GM12878 (cell line): ENCODE results near the gene USP10. TPM values are rescaled to one million over a fixed set of nuclear protein-coding genes. Genes with fewer than 3 reads are reported as not detected.

Experiments
- ATAC-seq: fragments of 200-7000 bp; cut with Tn5 transposase; 3 replicates; pipeline ENCODE4 v1.9.1; 2020; ENCODE audit warnings: mild to moderate bottlenecking, moderate library complexity
- BruUV-seq: library from RNA; stranded (reverse); fragments of 400-500 nt; replicated peaks from 2 replicates; lab custom pipeline; 2021; lab: Mats Ljungman, UMichigan
- CTCF ChIA-PET: fragments of 300-600 bp; sonication (Branson Sonifier 250); formaldehyde crosslinking; extraction: SDS; loops from one replicate; lab custom pipeline; 2021; ENCODE audit warnings: inconsistent platforms; lab: Yijun Ruan, JAX
- POLR2A ChIA-PET: fragments of 350-600 bp; formaldehyde crosslinking; extraction: SDS; loops from one replicate; lab custom pipeline; 2021; ENCODE audit warnings: inconsistent platforms; lab: Charles Lee
- RAD21 ChIA-PET: fragments of 300-600 bp; sonication (Branson Sonifier 250); formaldehyde crosslinking; loops from one replicate; lab custom pipeline; 2023; ENCODE audit warnings: antibody characterized with exemption; ENCODE audit not compliant: unreplicated experiment; lab: Charles Lee
- SMC1A ChIA-PET: fragments of 300-600 bp; sonication (Branson Sonifier 250); formaldehyde crosslinking; loops from one replicate; lab custom pipeline; 2023; ENCODE audit not compliant: unreplicated experiment, uncharacterized antibody; lab: Charles Lee
- DNase-seq: peaks from one replicate; pipeline ENCODE4 v3.0.0-alpha.2; 2011; ENCODE audit warnings: low read depth, low spot score
- FAIRE-seq: peaks from 3 replicates; lab custom pipeline; 2011; peaks lifted over from hg19 to GRCh38; lab: Jason Lieb, UNC
- H2AFZ ChIP-seq: 2 replicates; pipeline ENCODE4 v1.6.0; 2011; ENCODE audit warnings: low read depth, low read length, control low read depth; ENCODE audit not compliant: control insufficient read depth
- H3K27ac ChIP-seq: 2 replicates; pipeline ENCODE4 v1.5.1; 2011; ENCODE audit warnings: control low read depth; ENCODE audit not compliant: control insufficient read depth, insufficient read depth
- H3K27me3 ChIP-seq, 2 experiments: replicated peaks in 1 of 2; 2 replicates each; pipeline versions ENCODE4 v1.6.0 to v1.6.1; 2011; ENCODE audit warnings: low read length in 1 of 2; ENCODE audit not compliant: control insufficient read depth in 2 of 2, insufficient read depth in 2 of 2
- H3K36me3 ChIP-seq, 2 experiments: 2 replicates each; pipeline ENCODE4 v1.5.1; 2011; ENCODE audit warnings: low read length in 1 of 2; ENCODE audit not compliant: control insufficient read depth in 2 of 2, insufficient read depth in 2 of 2
- H3K4me1 ChIP-seq: 2 replicates; pipeline ENCODE4 v1.6.1; 2011; ENCODE audit warnings: mild to moderate bottlenecking, low read length, moderate library complexity, mixed read lengths; ENCODE audit not compliant: control insufficient read depth, insufficient read depth
- H3K4me2 ChIP-seq: 2 replicates; pipeline ENCODE4 v1.6.0; 2011; ENCODE audit warnings: control low read depth; ENCODE audit not compliant: control insufficient read depth, insufficient read depth
- H3K4me3 ChIP-seq: fragments of 200-600 bp; sonication (generic); 2 replicates; pipeline ENCODE4 v1.5.1; 2016
- H3K79me2 ChIP-seq: 2 replicates; pipeline ENCODE4 v1.6.0; 2011; ENCODE audit warnings: low read length; ENCODE audit not compliant: control insufficient read depth, insufficient read depth
- H3K9ac ChIP-seq: 2 replicates; pipeline ENCODE4 v1.8.0; 2011; ENCODE audit warnings: low read length, control low read depth, mixed read lengths; ENCODE audit not compliant: control insufficient read depth, insufficient read depth
- H3K9me3 ChIP-seq: replicated peaks from 3 replicates; pipeline ENCODE4 v1.5.1; 2011; ENCODE audit warnings: mild to moderate bottlenecking, low read length; ENCODE audit not compliant: control insufficient read depth, insufficient read depth
- H4K20me1 ChIP-seq: 2 replicates; pipeline ENCODE4 v1.6.0; 2011; ENCODE audit not compliant: control insufficient read depth, insufficient read depth
- DPF2 ChIP-seq: fragments of 450-650 bp; IDR thresholded peaks from 2 replicates; pipeline ENCODE4 v1.6.1; 2017; ENCODE audit warnings: mild to moderate bottlenecking
- KDM1A ChIP-seq: fragments of 200-600 bp; sonication (generic); IDR thresholded peaks from 2 replicates; pipeline ENCODE4 v1.6.1; 2016; ENCODE audit warnings: borderline replicate concordance
- MLLT1 ChIP-seq: fragments of 450-650 bp; IDR thresholded peaks from 2 replicates; pipeline ENCODE4 v1.6.1; 2016; ENCODE audit warnings: mild to moderate bottlenecking
- SKIL ChIP-seq: fragments of 450-650 bp; IDR thresholded peaks from 2 replicates; pipeline ENCODE4 v1.6.1; 2017; ENCODE audit warnings: mild to moderate bottlenecking, low read depth, inconsistent platforms; ENCODE audit not compliant: poor library complexity, severe bottlenecking
- SPI1 ChIP-seq: IDR thresholded peaks from 2 replicates; pipeline ENCODE4 v1.6.1; 2011; ENCODE audit warnings: low read depth, mild to moderate bottlenecking, low read length, moderate library complexity, borderline replicate concordance; ENCODE audit not compliant: insufficient read depth
- ZNF622 ChIP-seq: fragments of 450-650 bp; IDR thresholded peaks from 2 replicates; pipeline ENCODE4 v1.6.1; 2017; ENCODE audit warnings: mild to moderate bottlenecking, inconsistent platforms
- ZNF687 ChIP-seq: fragments of 450-650 bp; IDR thresholded peaks from 2 replicates; pipeline ENCODE4 v1.6.1; 2017; ENCODE audit warnings: mild to moderate bottlenecking, moderate library complexity
- WGBS: methylation state at CpG from one replicate; pipeline ENCODE4 v1.1.6; 2016; ENCODE audit warnings: low lambda C conversion rate; ENCODE audit not compliant: insufficient replicate concordance, insufficient coverage; ENCODE audit errors: missing lambda C conversion rate; 5-methylcytosine and 5-hydroxymethylcytosine counted together
- in situ Hi-C: fragments of 300-500 bp; cut with MboI; formaldehyde crosslinking; loops from 9 replicates; pipeline ENCODE4 v1.14.3; 2018; ENCODE audit warnings: mixed read lengths
- intact Hi-C: fragments of 100-400 bp; cut with micrococcal nuclease; formaldehyde crosslinking; loops from one replicate; pipeline ENCODE4 v1.14.2; 2022; ENCODE audit not compliant: unreplicated experiment
- polyA plus RNA-seq, 11 experiments: library from polyadenylated mRNA; depleted of rRNA in 4 of 11; unstranded in 6 of 11; stranded (reverse) in 5 of 11; fragments of >200 nt; fragmentation: Nextera tagmentation in 4 of 11; fragmentation: Illumina TruSeq in 1 of 11; extraction: Ambion mirVana in 4 of 11; extraction: Trizol in 1 of 11; gene quantifications; 1 replicate in 1 of 11; 2 replicates in 10 of 11; pipeline versions ENCODE4 v1.2.1 to v1.2.3, GENCODE V29; 2011 to 2016; ENCODE audit warnings: inconsistent platforms in 2 of 11, missing spikeins in 2 of 11, low read depth in 1 of 11
- total RNA-seq, 4 experiments: library from RNA; depleted of rRNA in 3 of 4; stranded (reverse); fragments of >200 nt in 3 of 4; fragmentation: Illumina TruSeq in 1 of 4; extraction: Trizol in 1 of 4; gene quantifications; 2 replicates each; pipeline versions ENCODE4 v1.2.1 to v1.2.3, GENCODE V29; 2013 to 2021

Gene USP10
- total and polyA plus RNA-seq, 10 of the 15 experiments (the other 5 are each of a cell fraction or from before 2014, with no cell fraction given) = 46.1 to 160 (median 105) TPM

GRCh38 chr16:84794626-84795025 is 94.8 kb downstream of the USP10 start (continued):
- TF ChIP-seq ZNF687 (no peak), KDM1A (no peak)

- RAD21 ChIA-PET = no interaction called here
- FAIRE-seq = no peak
- Histone ChIP-seq H2AFZ (no peak overlapping the region), H3K27me3 (no peaks in the 10 kb centered on the region), H3K9me3 (no peaks in the 10 kb centered on the region), H3K4me2 (no peak overlapping the region), H3K9ac (no peak overlapping the region), H3K4me1 (no peaks in the 10 kb centered on the region), H4K20me1 (no peaks in the 10 kb centered on the region), H3K27ac (no peak overlapping the region), H3K4me3 (no peak overlapping the region), H3K36me3 (no peaks in the 10 kb centered on the region), H3K79me2 (no peaks in the 10 kb centered on the region)
- CTCF ChIA-PET = no interaction called here
- no TSS peak for BruUV-seq
- no peak for ATAC-seq
- no peak for TF ChIP-seq ZNF622
- TF ChIP-seq DPF2 = no peak
- TF ChIP-seq MLLT1 = no peak
- no peak for TF ChIP-seq SPI1
- TF ChIP-seq SKIL = no peak
- WGBS = 94% methylated on average over 22 of the region's 22 CpGs
- in situ Hi-C loops = no loop called here
- SMC1A ChIA-PET = no interaction called here
- intact Hi-C loops = no loop called here
- no peak for DNase-seq
- POLR2A ChIA-PET = no interaction called here
These were observed 95.7 kb downstream of the USP10 start for GRCh38 chr16:84795329-84796053.
